Smooth muscle cell (in vitro differentiated cells): ENCODE data around the gene MYH7. TPM values are rescaled to one million over a fixed set of nuclear protein-coding genes. Genes with fewer than 3 reads are reported as not detected.

Experiments
- DNase-seq: peaks from one replicate; lab custom pipeline; 2025; ENCODE audit not compliant: unreplicated experiment; lab: John Stamatoyannopoulos, UW
- H2AFZ ChIP-seq: fragments of 200-600 bp; sonication (generic); 2 replicates; pipeline ENCODE4 v1.6.0; 2016; ENCODE audit warnings: antibody characterized with exemption, low read depth, mild to moderate bottlenecking
- H3F3A ChIP-seq: fragments of 200-600 bp; sonication (generic); 2 replicates; pipeline ENCODE4 v1.6.0; 2017; ENCODE audit warnings: antibody characterized with exemption, low read depth
- H3K27ac ChIP-seq: fragments of 200-600 bp; sonication (generic); 2 replicates; pipeline ENCODE4 v1.5.1; 2016; ENCODE audit warnings: low read depth, mild to moderate bottlenecking
- H3K27me3 ChIP-seq: fragments of 200-600 bp; sonication (generic); 2 replicates; pipeline ENCODE4 v1.6.1; 2016; ENCODE audit warnings: low read depth, mild to moderate bottlenecking
- H3K36me3 ChIP-seq: fragments of 200-600 bp; sonication (generic); 2 replicates; pipeline ENCODE4 v1.5.1; 2016; ENCODE audit warnings: low read depth
- H3K4me1 ChIP-seq: fragments of 200-600 bp; sonication (generic); 2 replicates; pipeline ENCODE4 v1.5.1; 2016; ENCODE audit warnings: low read depth
- H3K4me2 ChIP-seq: fragments of 200-600 bp; sonication (generic); 2 replicates; pipeline ENCODE4 v1.6.0; 2016; ENCODE audit warnings: mild to moderate bottlenecking
- H3K4me3 ChIP-seq: fragments of 200-600 bp; sonication (generic); 2 replicates; pipeline ENCODE4 v1.5.1; 2016; ENCODE audit warnings: mild to moderate bottlenecking
- H3K79me2 ChIP-seq: fragments of 200-600 bp; sonication (generic); 2 replicates; pipeline ENCODE4 v1.6.0; 2016; ENCODE audit warnings: low read depth, mild to moderate bottlenecking
- H3K9ac ChIP-seq: fragments of 200-600 bp; sonication (generic); 2 replicates; pipeline ENCODE4 v1.6.0; 2016; ENCODE audit warnings: low read depth
- H3K9me3 ChIP-seq: fragments of 200-600 bp; sonication (generic); replicated peaks from 2 replicates; pipeline ENCODE4 v1.5.1; 2016; ENCODE audit warnings: low read depth
- H4K20me1 ChIP-seq: fragments of 200-600 bp; sonication (generic); 2 replicates; pipeline ENCODE4 v1.6.0; 2016; ENCODE audit warnings: low read depth
- CTCF ChIP-seq: fragments of 200-600 bp; sonication (generic); IDR thresholded peaks from 2 replicates; pipeline ENCODE4 v1.5.1; 2017; ENCODE audit warnings: borderline replicate concordance, mild to moderate bottlenecking, antibody characterized with exemption; ENCODE audit not compliant: insufficient read depth, poor library complexity, severe bottlenecking
- WGBS: methylation state at CpG from one replicate; pipeline ENCODE4 v1.1.7; 2016; ENCODE audit warnings: low lambda C conversion rate; 5-methylcytosine and 5-hydroxymethylcytosine counted together
- polyA plus RNA-seq: library from polyadenylated mRNA; unstranded; fragments of >200 nt; fragmentation: Nextera tagmentation; extraction: Ambion mirVana; gene quantifications from 2 replicates; pipeline ENCODE4 v1.2.1, GENCODE V29; 2016
- total RNA-seq: library from RNA; depleted of rRNA; stranded (reverse); fragments of >200 nt; gene quantifications from 2 replicates; pipeline ENCODE4 v1.2.3, GENCODE V29; 2014

The MYH7 gene
- total and polyA plus RNA-seq, 2 experiments from 2014 or later = not detected

- H3K4me3 ChIP-seq = no peak overlapping the region
- H3K4me2 ChIP-seq = no peak overlapping the region
- H4K20me1 ChIP-seq = no peaks in the 10 kb centered on the region
- no peak for TF ChIP-seq CTCF
- H2AFZ ChIP-seq = no peak overlapping the region
- no peaks in the 10 kb centered on the region for H3K9me3 ChIP-seq
- no peak for DNase-seq
- peaks cover 16% of the 10 kb centered on the region for H3K4me1 ChIP-seq
- H3F3A ChIP-seq = no peaks in the 10 kb centered on the region
- H3K79me2 ChIP-seq = no peaks in the 10 kb centered on the region
- H3K27ac ChIP-seq = no peak overlapping the region
- WGBS = 83% methylated on average over 1 of the region's 1 CpG
- no peaks in the 10 kb centered on the region for H3K36me3 ChIP-seq
- H3K27me3 ChIP-seq = no peaks in the 10 kb centered on the region
- H3K9ac ChIP-seq = no peak overlapping the region
Observed at GRCh38 chr14:23444314-23444713, 8.9 kb upstream of the MYH7 start.

- TF ChIP-seq CTCF = no peak
- Histone ChIP-seq H3K27me3 (no peaks in the 10 kb centered on the region), H3K9me3 (no peaks in the 10 kb centered on the region), H3K4me1 (peaks cover 20% of the 10 kb centered on the region), H3K9ac (no peak overlapping the region), H3K27ac (no peak overlapping the region), H2AFZ (no peak overlapping the region), H3K4me2 (no peak overlapping the region), H4K20me1 (no peaks in the 10 kb centered on the region), H3K4me3 (no peak overlapping the region), H3K79me2 (no peaks in the 10 kb centered on the region), H3K36me3 (no peaks in the 10 kb centered on the region), H3F3A (no peaks in the 10 kb centered on the region)
- 84% methylated on average over 6 of the region's 6 CpGs for WGBS
- DNase-seq = no peak
Observed at GRCh38 chr14:23443881-23444280, 8.4 kb upstream of the MYH7 start.

GRCh38 chr14:23443411-23443812 is 8.0 kb upstream of the MYH7 start:
- H3K4me1 ChIP-seq = peaks cover 22% of the 10 kb centered on the region
- DNase-seq = no peak
- H3K9me3 ChIP-seq = no peaks in the 10 kb centered on the region
- WGBS = 78% methylated on average over 11 of the region's 11 CpGs
- H3K4me2 ChIP-seq = no peak overlapping the region
- H3K36me3 ChIP-seq = no peaks in the 10 kb centered on the region
- no peaks in the 10 kb centered on the region for H3K27me3 ChIP-seq
- H4K20me1 ChIP-seq = no peaks in the 10 kb centered on the region
- no peaks in the 10 kb centered on the region for H3K79me2 ChIP-seq
- no peak overlapping the region for H3K27ac ChIP-seq
- no peak overlapping the region for H3K4me3 ChIP-seq
- no peaks in the 10 kb centered on the region for H3F3A ChIP-seq
- no peak overlapping the region for H3K9ac ChIP-seq
- no peak for TF ChIP-seq CTCF
- no peak overlapping the region for H2AFZ ChIP-seq

GRCh38 chr14:23442721-23443356 is 7.4 kb upstream of the MYH7 start:
- no peak for DNase-seq
- H3K4me1 ChIP-seq = peaks cover 28% of the 10 kb centered on the region
- H3F3A ChIP-seq = no peaks in the 10 kb centered on the region
- no peak overlapping the region for H3K4me2 ChIP-seq
- H3K9ac ChIP-seq = no peak overlapping the region
- H3K79me2 ChIP-seq = no peaks in the 10 kb centered on the region
- no peaks in the 10 kb centered on the region for H4K20me1 ChIP-seq
- no peak overlapping the region for H2AFZ ChIP-seq
- TF ChIP-seq CTCF = no peak
- no peak overlapping the region for H3K4me3 ChIP-seq
- no peaks in the 10 kb centered on the region for H3K9me3 ChIP-seq
- no peak overlapping the region for H3K27ac ChIP-seq
- H3K27me3 ChIP-seq = no peaks in the 10 kb centered on the region
- WGBS = 83% methylated on average over 9 of the region's 9 CpGs
- H3K36me3 ChIP-seq = no peaks in the 10 kb centered on the region
